Measurements from ENCODE around the gene CAT.
A peak's percentile ranks its signal among the peaks of the same experiment; 100 is the strongest.
"Not testable (repeated sequence)": the region's sequence is repeated elsewhere in the genome, so short reads cannot be mapped to it uniquely, and the experiment has no call there.

The CAT gene
- total RNA-seq = 52.1 to 72.5 (median 55.3) reads per million in 4 experiments

GRCh38 chr11:34438529-34439507 is at the start of gene CAT:
TSS of gene CAT (plus strand) at chr11:34438934. CDS start at chr11:34439014, 80 bp downstream.
- peak; percentile 95 for DNase-seq

DNA sequence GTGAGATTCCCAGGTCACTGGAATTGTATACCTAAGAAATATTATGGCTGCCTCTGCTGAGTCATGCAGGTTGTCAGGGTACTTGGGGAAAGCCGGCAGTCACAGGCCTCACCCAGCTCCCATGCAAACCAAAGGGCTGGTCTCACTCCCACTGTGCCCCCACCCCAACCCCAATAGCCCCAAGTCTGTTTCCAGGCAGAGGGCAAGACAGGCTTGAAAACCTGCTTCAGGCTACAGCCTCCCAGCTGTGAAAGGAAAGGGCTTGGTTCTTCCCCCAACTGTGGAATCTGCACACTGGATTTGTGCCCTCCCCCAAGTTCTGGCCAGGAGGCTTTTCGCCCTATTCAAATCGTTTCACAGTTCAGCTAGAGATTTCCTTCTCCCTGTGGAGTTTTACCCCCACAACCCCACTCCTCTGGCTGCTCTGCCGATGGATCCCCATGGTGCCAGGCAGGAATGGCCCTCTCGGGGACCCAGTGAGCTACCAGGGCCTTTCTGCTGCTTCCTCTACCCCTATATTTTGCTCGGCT is 43.9 kb upstream of the CAT start:
- no peak for DNase-seq

GRCh38 chr11:34395916-34396550 is 42.7 kb upstream of the CAT start:
- DNase-seq = no peak

GRCh38 chr11:34397120-34397519 is 41.6 kb upstream of the CAT start:
- DNase-seq = no peak

DNA sequence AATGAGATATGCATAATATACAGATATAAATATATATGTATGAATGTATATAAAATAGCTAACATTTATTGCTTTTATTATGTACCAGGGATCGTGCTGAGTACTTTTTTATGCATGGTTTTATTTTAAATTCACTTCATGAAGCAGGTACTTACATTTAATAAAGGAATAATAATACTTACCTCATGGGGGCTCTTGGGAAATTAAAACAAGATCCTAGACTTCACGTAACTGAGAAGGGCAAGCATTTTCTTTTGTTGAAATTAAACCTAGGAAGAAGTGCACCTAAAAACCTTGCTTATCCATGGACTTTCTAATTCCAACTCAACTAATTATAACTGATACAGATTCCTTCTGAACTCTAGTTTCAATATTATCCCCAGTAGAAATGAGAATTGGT is 40.9 kb upstream of the CAT start:
- no peak for DNase-seq

DNA sequence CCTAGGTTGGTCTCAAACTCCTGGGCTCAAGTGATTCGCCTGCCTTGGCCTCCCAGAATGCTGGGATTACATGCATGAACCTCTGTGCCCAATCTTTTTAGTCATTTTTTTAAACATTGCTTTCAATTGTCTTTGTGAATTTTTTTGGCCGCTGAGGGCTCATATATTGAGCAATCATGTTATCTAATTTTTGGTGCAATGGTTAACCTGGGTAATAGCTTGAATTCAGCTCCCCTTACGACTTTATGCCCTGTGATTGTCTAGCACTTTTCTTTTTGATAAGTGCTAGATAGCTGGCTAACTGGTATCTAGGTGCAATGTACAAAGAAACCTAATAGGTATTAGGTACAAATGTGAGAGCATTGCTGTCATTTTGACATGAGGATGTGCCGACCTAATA is 35.3 kb upstream of the CAT start:
- DNase-seq = no peak

GRCh38 chr11:34404280-34404679 is 34.5 kb upstream of the CAT start:
- DNase-seq = no peak

DNA sequence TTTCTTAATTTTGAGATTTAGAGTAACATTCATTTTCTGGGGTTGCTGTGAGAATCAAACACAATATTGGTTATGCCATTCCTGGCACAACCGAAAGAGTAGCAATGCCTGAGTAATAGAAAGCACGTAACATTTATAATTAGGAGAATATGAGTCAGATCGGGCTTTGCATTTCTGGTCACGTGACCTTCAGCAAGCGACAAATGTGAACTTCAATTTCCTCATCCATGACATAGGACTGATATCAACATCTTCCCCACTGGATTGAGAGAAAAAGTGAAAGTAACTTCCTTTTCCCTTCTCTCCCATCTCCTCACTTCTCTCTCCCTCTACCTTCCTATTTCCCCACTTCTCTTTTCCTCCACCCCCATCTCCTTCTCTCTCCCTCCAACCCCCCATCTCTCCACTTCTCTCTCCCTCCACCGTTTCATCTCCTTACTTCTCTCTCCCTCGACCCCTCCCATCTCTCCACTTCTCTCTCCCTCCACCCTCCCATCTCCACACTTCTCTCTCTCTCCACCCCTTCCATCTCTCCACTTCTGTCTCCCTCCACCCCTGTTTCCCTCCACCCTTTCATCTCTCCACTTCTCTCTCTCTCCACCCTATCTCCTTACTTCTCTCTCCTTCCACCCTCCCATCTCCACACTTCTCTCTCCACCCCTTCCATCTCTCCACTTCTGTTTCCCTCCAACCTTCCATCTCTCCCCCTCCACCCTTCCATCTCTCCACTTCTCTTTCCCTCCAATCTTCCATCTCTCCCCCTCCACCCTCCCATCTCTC is 33.5 kb upstream of the CAT start:
- no peak for DNase-seq

GRCh38 chr11:34406413-34406812 is 32.3 kb upstream of the CAT start:
- no peak for DNase-seq

DNA sequence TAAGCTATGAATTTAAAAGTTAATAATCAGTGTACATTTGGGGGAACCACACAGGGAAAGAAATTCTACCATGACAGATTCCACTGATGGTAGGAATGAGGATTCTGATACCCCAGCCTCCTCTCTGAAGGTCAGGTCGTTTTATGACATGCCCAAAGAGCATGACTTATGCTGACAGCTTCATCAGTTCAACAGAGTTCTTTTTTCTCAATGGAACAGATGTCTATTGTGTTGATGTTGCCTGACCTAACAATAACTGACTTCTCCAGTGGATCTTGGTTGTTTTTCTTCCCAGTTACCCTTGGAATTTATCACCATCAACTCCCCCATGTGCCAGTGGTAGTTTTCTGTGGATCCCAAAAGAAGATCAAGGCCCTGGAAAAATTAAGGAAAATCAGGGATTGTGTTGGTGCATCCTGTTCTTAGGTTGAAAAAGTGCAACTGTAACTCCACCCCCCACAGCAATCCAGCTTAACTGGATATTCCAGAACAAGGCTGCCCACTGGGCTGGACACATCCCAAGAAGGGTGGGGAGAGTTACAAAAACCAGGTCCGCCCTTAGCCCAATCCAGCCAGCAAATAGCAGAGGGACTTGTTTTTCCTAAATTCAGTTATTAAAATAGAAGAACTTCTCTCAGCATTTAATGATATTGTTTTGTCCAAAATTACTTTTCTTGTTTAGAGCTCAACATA is 31.5 kb upstream of the CAT start:
- no peak for DNase-seq

- DNase-seq = no peak
Measured at GRCh38 chr11:34408580-34409172, 30.1 kb upstream of the CAT start.

DNA sequence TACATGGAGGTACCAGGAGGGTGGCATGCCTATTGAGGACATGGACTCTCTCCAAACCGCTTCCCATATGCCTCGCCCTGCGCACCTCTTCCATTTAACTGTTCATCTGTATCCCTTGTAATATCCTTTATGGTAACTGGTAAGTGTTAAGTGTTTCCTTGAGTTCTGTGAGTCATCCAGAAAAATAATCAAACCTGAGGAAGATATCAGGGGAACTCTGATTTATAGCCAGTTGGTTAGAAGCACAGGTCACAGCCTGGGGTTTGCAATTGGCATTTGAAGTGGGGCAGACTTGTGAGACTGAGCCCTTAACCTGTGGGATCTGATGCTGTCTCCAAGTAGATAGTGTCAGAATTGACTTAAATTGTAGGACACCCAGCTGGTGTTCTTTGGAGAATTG is 27.6 kb upstream of the CAT start:
- DNase-seq = no peak

DNA sequence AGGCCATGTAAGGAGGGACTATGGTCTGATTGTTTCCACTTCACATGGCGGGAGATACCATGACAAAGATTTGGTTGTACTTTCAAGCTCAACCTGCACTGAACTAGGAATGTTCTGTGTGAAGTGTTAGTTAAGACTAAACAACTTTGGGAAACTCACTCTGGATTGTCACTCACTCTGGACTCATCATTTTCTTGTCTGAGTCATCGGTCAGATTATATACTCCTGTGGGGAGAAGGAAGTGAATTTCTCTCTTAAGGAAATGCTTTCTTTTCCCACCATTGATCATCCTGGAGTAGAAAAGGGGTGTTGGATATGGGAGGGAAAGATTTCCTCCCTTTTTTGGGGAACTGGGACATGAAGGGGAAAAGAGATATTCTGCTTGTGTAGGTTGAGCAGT is 26.9 kb upstream of the CAT start:
- DNase-seq = no peak

- no peak for DNase-seq
Measured at GRCh38 chr11:34413263-34413662, 25.5 kb upstream of the CAT start.

GRCh38 chr11:34415538-34415937 is 23.2 kb upstream of the CAT start:
- no peak for DNase-seq

GRCh38 chr11:34416088-34416487 is 22.6 kb upstream of the CAT start:
- no peak for DNase-seq

GRCh38 chr11:34416766-34417165 is 22.0 kb upstream of the CAT start:
- no peak for DNase-seq

GRCh38 chr11:34417202-34417601 is 21.5 kb upstream of the CAT start:
- no peak for DNase-seq

GRCh38 chr11:34419158-34419557 is 19.6 kb upstream of the CAT start:
- DNase-seq = no peak

DNA sequence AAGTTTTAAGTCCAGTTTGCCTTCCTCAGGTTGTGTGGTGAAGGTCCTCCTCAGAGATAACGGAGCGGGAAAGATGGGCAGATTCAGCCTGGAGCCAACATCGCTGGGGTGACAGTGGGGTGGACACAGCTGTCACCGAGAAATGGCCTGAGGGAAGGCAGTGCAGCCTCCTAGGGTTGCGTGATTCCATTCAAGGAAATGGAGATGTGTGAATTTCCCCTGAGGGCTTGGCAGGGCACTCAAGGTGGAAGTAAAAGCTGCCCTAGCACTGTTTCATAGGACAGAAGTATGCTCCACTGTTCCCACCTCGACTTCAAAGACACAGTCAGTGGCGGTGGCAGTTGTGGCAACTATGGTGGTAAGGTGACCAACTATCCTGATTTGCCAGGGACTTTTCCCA is 15.4 kb upstream of the CAT start:
- no peak for DNase-seq

DNA sequence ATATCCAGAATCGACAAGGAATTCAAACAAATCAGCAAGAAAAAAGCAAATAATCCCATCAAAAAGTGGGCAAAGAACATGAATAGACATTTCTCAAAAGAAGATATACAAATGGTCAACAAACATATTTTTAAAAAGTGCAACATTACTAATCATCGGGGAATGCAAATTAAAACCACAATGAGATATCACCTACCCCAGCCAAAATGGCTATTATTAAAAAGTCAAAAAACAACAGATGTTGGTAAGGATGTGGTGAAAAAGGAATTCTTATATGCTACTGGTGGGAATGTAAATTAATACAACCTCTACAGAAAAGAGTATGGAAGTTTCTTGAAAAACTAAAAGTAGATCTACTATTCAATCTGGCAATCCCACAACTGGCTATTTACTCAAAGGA is 13.9 kb upstream of the CAT start:
- DNase-seq = not testable (repeated sequence)

DNA sequence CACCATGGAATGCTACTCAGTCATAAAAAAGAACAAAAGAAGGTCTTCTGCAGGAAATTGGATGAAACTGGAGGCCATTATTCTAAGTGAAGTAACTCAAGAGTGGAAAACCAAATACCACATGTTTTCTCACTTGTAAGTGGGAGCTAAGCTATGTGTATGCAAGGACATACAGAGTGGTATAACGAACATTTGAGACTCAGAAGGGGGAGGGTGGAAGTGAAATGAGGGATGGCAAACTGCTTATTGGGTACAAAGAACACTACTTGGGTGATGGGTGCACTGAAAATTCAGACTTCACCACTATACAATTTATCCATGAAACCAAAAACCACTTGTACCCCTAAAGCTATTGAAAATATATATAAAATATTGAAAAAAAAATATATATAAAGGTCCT is 13.4 kb upstream of the CAT start:
- DNase-seq = no peak

All from effector CD8-positive, alpha-beta T cell (primary cell).